Activated naive CD4-positive, alpha-beta T cell treated with anti-CD3 and anti-CD28 coated beads, Interleukin-2, amount 50 U/mL, for 24 hours (primary cell): ENCODE results near the gene PATL1.
"Not testable (repeated sequence)": the region's sequence is repeated elsewhere in the genome, so short reads cannot be mapped to it uniquely, and the experiment has no call there.

Experiments
- H3K27ac Mint-ChIP-seq: one replicate; pipeline ENCODE4 v1.8.0; 2021; ENCODE audit warnings: mild to moderate bottlenecking, mixed read lengths
- H3K27me3 Mint-ChIP-seq: one replicate; pipeline ENCODE4 v1.8.0; 2021; ENCODE audit warnings: mixed read lengths
- H3K36me3 Mint-ChIP-seq: one replicate; pipeline ENCODE4 v1.8.0; 2021; ENCODE audit warnings: mixed read lengths
- H3K4me1 Mint-ChIP-seq: one replicate; pipeline ENCODE4 v1.8.0; 2021; ENCODE audit warnings: mixed read lengths
- H3K4me3 Mint-ChIP-seq: one replicate; pipeline ENCODE4 v1.8.0; 2021; ENCODE audit warnings: mild to moderate bottlenecking, mixed read lengths
- H3K9me3 Mint-ChIP-seq: one replicate; pipeline ENCODE4 v1.8.0; 2021; ENCODE audit warnings: mixed read lengths

PATL1 gene

DNA sequence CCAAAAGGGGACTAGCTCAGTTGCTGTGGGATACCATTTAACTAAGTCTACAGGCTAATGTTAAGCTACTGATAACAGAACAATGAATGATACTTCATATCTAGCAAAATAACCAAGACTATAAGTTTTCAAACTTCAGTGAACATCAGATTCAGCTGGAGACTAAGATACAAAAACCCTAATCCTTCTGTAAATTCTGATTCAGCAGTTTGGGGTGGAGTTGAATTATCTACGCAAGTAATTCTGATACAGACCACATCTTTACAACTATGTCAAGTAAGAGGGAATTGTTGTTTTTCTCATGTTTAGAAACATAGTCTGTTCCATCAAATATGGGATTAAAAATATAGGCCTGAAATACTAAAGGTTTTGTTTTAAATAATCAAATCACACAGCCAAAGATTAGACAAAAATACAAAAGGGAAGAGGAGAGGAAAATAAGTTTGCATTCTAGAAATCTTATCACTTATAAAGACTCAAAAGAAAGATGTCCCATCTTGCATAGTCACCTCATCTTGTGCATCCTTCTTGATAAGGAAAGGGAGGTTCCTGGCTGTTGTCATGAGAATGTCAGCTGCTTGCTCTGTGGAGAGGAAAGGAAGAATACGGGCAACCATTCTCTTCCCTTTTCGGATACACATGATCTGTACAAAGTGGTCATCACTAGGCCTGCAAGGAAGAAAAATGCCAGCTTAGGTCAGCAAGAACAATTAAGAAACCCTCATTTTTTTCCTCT, 21.4 kb downstream of the PATL1 start:
- Mint-ChIP-seq H3K27me3 (no peaks in the 10 kb centered on the region), H3K9me3 (no peaks in the 10 kb centered on the region), H3K27ac (no peak overlapping the region), H3K4me3 (no peak overlapping the region), H3K36me3 (peaks cover 42% of the 10 kb centered on the region), H3K4me1 (no peaks in the 10 kb centered on the region)

DNA sequence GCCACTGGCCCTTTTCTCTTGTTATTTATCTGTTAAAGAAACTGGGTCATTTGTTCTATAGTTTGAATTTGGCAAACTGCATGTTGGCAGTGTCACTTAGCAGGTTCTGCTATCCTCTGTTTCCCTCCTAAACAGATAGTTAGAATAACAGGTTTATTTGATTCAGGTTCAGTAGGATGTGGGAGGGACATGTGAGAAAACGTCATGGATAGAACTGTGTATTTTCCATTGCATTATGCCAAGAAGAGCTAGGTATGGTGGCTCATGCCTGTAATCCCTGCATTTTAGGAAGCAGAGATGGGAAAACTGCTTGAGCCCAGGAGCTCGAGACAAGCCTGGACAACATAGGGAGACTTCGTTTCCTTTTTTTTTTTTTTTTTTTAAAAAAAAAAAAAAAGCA, 24.3 kb downstream of the PATL1 start:
- Mint-ChIP-seq H3K9me3 (no peaks in the 10 kb centered on the region), H3K36me3 (peaks cover 36% of the 10 kb centered on the region), H3K27me3 (no peaks in the 10 kb centered on the region), H3K4me1 (no peaks in the 10 kb centered on the region), H3K4me3 (no peak overlapping the region), H3K27ac (peak overlapping the region; percentile 65)

DNA sequence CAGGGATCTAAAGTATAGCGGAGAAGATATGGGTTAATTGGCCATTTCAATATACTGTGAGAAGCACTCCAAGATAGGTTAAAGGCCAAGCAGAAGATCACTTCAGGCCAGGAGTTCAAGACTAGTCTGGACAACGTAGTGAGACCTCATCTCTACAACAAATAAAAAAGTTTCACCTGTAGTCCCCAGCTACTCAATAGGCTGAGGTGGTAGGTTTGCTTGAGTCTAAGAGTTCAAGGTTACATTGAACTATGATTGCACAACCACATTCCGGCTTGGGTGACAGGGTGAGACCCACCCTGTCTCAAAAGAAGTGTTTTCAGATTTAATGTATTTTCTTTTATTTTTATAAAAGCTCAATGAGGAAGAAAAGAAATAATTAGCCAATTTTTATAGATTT, 25.4 kb downstream of the PATL1 start:
- no peak overlapping the region for H3K4me3 Mint-ChIP-seq
- no peak overlapping the region for H3K27ac Mint-ChIP-seq
- H3K36me3 Mint-ChIP-seq = peaks cover 34% of the 10 kb centered on the region

DNA sequence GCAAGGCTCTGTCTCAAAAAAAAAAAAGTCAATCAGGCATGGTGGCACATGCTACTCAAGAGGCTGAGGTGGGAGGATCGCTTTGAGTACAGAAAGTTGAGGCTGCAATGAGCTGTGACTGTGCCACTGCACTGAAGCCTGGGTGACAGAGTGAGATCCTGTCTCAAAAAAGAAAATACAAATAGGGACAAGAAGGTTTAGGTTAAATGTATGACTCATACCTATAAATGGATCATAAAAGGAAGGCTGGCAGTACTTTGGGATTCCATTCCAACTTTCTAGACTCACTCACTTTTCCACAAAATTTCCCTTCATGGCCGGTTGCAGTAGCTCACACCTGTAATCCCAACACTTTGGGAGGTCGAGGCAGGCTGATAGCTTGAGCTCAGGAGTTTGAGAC, 27.7 kb downstream of the PATL1 start:
- Mint-ChIP-seq H3K27ac (no peak overlapping the region), H3K4me3 (no peak overlapping the region), H3K27me3 (no peaks in the 10 kb centered on the region), H3K36me3 (peaks cover 32% of the 10 kb centered on the region), H3K4me1 (no peaks in the 10 kb centered on the region), H3K9me3 (no peaks in the 10 kb centered on the region)

More for the DNA sequence above, 25.4 kb downstream of the PATL1 start:
- Mint-ChIP-seq H3K9me3 (no peaks in the 10 kb centered on the region), H3K4me1 (no peaks in the 10 kb centered on the region), H3K27me3 (no peaks in the 10 kb centered on the region)

DNA sequence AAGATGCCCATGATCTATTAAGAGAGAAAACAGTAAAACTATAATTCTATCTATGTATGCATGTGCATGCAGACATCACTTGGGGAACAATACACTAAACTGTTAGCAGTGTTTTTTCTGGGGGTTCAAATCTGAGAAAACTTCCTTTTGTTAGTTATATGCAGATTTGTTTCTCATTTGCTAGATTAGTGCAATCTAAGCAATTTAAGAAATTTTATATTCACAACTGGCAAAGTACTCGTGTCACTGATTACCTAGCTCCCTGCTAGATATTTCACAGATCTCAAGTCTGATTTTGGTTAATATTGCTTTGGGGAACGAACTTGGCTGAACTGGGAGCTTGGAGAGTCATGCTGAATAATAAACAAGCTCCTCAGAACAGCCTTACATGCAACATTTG, 38.3 kb downstream of the PATL1 start:
- Mint-ChIP-seq H3K36me3 (peaks cover 4% of the 10 kb centered on the region), H3K4me3 (no peak overlapping the region), H3K27me3 (no peaks in the 10 kb centered on the region), H3K4me1 (no peaks in the 10 kb centered on the region), H3K9me3 (no peaks in the 10 kb centered on the region), H3K27ac (no peak overlapping the region)

DNA sequence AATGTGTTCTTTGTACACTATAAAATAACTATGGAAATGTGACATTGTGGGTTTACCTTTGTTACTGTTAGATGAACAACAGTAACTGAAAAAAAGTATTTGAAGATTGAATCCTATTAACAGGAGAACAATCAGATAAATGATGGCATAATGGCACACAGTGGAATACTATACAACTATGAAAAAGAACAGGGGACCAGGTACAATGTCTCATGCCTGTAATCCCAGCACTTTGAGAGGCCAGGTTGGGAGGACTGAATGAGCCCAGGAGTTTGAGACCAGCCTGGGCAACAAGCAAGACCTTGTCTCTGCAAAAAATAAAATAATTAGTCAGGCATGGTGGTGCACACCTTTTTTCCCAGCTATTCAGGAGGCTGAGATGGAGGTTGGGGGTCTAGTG, 38.8 kb downstream of the PATL1 start:
- H3K9me3 Mint-ChIP-seq = no peaks in the 10 kb centered on the region
- no peaks in the 10 kb centered on the region for H3K27me3 Mint-ChIP-seq
- H3K4me3 Mint-ChIP-seq = no peak overlapping the region
- H3K27ac Mint-ChIP-seq = no peak overlapping the region
- peaks cover 4% of the 10 kb centered on the region for H3K36me3 Mint-ChIP-seq
- H3K4me1 Mint-ChIP-seq = no peaks in the 10 kb centered on the region

DNA sequence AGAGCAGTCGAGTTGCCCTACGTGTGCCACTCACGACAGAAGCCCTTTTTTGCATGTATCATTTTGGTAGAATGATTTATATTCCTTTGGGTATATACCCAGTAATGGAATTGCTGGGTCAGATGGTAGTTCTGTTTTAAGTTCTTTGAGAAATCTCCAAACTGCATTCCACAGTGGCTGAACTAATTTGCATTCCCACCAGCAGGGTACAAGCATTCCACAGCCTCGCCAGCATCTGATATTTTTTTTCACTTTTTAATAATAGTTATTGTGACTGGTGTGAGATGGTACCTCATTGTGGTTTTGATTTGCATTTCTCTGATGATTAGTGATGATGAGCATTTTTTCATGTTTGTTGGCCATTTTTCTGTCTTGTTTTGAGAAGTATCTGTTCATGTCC, 41.9 kb downstream of the PATL1 start:
- not testable (repeated sequence) for H3K27me3 Mint-ChIP-seq, H3K36me3 Mint-ChIP-seq, H3K4me1 Mint-ChIP-seq, H3K27ac Mint-ChIP-seq, H3K4me3 Mint-ChIP-seq, H3K9me3 Mint-ChIP-seq

DNA sequence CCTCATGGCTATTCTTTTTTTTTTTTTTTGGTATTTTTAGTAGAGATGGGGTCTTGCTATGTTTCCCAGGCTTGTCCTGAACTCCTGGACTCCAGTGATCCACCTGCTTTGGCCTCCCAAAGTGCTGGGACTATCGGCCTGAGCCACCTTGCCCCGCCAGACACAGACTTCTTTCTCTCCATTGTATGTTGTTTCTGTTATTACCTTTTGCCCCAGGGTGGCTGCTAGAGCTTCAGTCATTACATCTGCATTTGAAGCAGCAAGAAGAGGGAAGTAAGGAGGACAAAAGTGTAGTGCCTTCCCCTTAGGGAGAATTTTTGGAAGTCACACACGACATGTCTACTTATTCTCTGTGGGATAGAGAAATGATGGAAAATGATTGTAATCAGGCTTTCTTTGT, 43.1 kb downstream of the PATL1 start:
- Mint-ChIP-seq H3K4me3 (no peak overlapping the region), H3K36me3 (peaks cover 4% of the 10 kb centered on the region), H3K9me3 (no peaks in the 10 kb centered on the region), H3K27me3 (no peaks in the 10 kb centered on the region), H3K4me1 (no peaks in the 10 kb centered on the region), H3K27ac (no peak overlapping the region)

DNA sequence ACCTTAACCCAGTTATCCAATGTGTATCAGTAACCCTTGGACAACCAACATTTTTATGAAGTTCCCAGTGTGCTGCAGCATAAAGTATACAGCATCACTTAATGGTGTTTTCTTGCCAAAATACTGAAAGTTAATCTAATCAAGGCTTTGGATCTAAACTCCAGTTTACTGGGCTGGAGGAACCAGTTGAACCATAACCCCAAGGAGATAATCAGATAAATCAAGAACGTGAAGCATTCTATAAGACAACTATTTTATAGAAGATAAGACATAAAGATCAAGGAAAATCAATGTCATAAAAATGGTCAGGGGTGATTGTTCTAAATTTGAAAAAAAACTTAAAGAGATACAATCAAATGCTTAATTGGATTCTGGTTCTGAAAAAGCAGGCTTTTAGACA, 51.0 kb downstream of the PATL1 start:
- H3K36me3 Mint-ChIP-seq = peaks cover 4% of the 10 kb centered on the region
- H3K27ac Mint-ChIP-seq = peak overlapping the region; percentile 41
- H3K27me3 Mint-ChIP-seq = no peaks in the 10 kb centered on the region
- H3K9me3 Mint-ChIP-seq = no peaks in the 10 kb centered on the region
- no peak overlapping the region for H3K4me3 Mint-ChIP-seq
- peaks cover 26% of the 10 kb centered on the region for H3K4me1 Mint-ChIP-seq

DNA sequence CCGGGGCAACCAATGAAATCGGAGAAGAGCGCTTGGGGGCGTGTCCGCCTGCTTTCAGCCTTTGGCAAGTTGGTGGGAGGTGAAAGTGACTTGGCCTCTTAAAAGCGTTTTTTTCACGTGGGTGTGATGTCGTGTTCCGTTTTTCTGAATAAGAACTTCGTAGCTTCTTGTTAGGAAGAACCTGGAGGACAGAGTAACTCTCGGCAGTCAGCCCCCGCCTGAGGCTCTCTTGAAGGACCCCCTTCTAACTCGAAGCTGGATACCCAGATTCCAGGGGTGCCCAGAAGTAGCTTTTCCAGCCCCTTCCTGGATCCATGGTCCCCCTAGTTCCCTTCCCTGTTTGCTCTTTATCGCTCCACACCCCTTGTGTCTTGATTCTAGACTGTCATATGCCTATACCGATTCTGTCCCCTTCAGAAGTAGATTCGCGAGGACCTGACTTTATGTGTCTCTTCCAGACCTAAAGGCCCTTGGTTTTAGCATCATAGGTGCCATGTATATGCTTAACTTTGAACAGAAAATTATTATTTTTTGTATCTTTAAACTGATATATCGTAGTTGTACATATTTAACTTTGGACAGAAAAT, 52.3 kb downstream of the PATL1 start:
- Mint-ChIP-seq H3K27me3 (no peaks in the 10 kb centered on the region), H3K27ac (peak overlapping the region; percentile 95), H3K4me1 (peaks cover 40% of the 10 kb centered on the region), H3K36me3 (peaks cover 8% of the 10 kb centered on the region), H3K4me3 (peak overlapping the region; percentile 100), H3K9me3 (no peaks in the 10 kb centered on the region)

DNA sequence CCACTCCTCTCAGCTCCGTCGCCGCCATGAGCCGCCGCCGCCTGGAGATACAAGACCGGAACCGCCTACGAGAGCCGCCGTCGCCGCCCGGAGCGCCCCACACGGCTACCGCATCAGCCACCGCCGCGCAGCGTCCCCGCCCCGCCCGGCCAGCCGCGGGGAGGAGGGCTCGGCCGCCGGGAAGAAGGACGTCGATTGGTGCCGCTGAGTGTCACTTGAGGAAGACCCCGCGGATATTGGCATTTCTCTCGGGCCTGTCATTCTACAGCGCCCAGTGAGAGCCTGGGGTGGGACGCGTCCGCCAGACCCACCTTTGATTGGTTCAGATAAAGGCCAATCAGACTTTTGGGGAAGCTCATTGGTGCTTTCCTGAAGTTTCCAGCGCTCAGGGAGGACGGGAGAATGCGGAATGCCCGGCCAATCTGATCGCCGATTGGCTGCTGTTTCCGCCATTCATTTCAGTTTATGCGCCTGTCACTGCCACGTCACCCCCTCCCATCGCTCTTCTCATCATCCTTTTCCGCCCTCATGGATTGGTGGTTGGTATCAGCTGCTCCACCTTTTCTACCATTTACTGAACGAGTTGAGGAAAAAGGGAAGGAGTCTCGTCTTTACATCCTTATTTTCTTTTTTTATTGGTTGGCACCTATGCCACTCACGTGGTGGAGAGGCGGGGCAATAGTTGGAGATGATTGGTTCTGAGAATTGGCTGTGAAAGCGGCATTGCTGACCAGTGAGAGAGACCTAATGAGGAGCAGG, 53.0 kb downstream of the PATL1 start, which contains the start of gene OSBP:
OSBP (minus strand) TSS at position 138 of the 759 bp plus-strand sequence; CDS start at position 28, 110 bp downstream.
- peak within 1 kb of the TSS; percentile 100 for H3K4me3 Mint-ChIP-seq
- H3K9me3 Mint-ChIP-seq = no peaks in the 10 kb centered on the region
- peak within 1 kb of the TSS; percentile 96 for H3K27ac Mint-ChIP-seq
- H3K36me3 Mint-ChIP-seq = peaks cover 8% of the 10 kb centered on the region
- no peaks in the 10 kb centered on the region for H3K27me3 Mint-ChIP-seq
- H3K4me1 Mint-ChIP-seq = peaks cover 45% of the 10 kb centered on the region

DNA sequence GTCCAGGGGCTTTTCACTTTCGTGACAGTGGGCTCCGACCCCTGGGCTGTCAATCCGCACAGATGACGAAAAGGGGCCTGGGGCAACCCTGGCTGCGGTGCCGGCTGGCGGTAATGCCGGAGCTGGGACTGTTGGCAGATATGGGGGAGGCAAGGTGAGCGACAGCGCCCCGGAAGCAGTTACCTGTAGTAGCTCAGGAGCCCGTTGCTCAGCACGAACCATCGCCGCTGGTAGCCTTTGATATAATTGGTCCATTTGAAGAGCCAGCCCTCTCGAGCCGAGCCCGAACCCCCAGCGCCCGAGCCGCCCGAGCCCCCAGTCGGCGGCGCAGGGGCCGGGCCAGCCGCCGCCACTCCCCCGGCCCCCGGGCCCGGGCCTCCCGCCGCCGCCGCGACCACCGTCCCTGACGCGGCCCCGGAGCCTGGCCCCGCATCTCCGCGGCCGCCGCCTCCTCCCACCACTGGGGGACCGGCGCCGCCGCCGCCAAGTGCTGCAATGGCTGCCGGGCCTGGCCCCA, 53.7 kb downstream of the PATL1 start:
- peak overlapping the region; percentile 96 for H3K27ac Mint-ChIP-seq
- H3K4me1 Mint-ChIP-seq = peaks cover 51% of the 10 kb centered on the region
- peaks cover 8% of the 10 kb centered on the region for H3K36me3 Mint-ChIP-seq
- peak overlapping the region; percentile 100 for H3K4me3 Mint-ChIP-seq
- no peaks in the 10 kb centered on the region for H3K9me3 Mint-ChIP-seq
- H3K27me3 Mint-ChIP-seq = no peaks in the 10 kb centered on the region

DNA sequence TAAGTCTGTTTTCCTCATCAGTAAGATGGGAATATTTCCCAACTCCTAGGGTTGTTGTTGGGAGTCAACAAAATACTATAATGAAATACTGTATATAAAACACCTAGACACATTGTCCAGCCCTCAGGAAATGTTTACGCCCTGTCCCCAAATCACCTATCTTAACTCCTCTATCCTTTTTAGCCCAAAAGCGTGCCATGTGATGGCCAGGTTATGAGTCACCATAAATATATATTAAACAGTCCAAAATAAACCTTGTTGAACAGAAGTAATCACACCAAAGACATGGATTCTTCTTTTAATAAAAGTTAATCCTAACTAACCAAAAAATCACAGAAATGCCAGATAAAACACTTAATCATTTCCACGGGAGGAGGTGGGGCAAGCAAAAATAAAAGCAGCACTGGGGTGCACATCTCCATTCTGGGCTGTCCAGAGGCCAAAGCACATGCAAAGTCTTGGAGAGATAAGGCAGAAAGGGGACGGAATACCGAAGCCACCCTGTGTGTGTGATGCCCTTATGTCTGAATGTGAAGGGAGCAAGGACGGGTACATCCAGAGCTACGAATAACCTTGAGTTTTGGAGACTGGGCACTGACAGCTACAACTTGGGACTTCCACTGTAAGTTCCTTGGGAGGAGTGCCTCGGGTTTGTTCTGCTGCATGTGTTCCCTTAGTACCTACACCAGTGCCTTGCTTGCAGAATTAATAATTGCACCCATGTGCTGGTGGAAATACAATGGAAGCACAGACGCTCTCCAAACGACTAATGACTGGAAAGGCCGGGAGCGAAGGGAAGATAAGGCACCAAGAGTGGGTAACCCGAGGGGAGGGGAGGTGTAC, 54.3 kb downstream of the PATL1 start:
- H3K4me3 Mint-ChIP-seq = peak overlapping the region; percentile 100
- no peaks in the 10 kb centered on the region for H3K27me3 Mint-ChIP-seq
- H3K9me3 Mint-ChIP-seq = no peaks in the 10 kb centered on the region
- H3K4me1 Mint-ChIP-seq = peaks cover 55% of the 10 kb centered on the region
- peak overlapping the region; percentile 96 for H3K27ac Mint-ChIP-seq
- H3K36me3 Mint-ChIP-seq = peaks cover 10% of the 10 kb centered on the region

DNA sequence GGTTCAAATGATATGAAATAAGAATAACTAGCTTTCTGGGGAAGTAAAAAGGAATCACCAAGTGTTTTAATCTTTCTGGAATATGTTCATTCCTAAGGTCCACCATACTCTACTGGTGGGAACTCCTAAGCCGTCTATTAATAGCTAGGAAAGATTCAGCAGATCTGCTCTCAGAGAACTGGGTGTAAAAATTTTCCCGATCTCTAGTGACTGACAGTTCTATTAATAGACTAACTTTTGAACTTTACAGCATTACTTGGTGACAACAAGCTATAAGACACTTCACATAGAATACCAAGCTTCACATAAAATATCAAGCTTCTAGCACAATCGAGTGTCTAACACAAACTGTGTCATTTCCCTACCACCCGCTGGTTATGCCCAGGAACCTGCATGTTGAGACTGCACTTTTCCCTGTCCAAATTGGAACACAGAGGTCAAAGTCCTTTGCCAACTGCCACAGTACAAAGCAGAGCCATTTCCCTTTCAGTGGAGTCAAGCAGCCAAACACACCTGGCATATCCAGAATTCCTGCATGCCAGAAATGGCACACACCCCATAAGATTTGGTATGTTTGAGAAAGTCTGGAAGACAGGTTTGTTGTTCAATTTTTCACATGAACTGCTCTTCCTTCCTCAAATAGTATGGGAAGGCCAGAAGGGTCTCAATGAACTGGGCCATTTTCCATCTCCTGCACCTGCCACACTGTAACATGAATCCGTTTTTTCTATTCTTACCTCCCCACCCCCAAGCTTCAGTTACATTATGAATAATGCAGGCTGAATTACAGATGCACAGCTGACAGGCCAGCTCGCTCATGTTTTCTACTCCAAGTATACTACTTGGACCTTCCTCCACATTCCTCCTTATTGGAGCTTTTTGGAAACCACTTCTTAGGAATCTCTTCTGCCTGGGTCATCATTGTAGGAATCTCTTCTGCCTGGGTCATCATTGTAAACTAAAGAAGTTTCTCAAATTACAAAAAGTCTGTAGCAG, 57.0 kb downstream of the PATL1 start:
- Mint-ChIP-seq H3K9me3 (no peaks in the 10 kb centered on the region), H3K27me3 (no peaks in the 10 kb centered on the region), H3K4me1 (peaks cover 76% of the 10 kb centered on the region), H3K4me3 (peak overlapping the region; percentile 100), H3K36me3 (peaks cover 17% of the 10 kb centered on the region), H3K27ac (peak overlapping the region; percentile 30)
